Measurements from ENCODE around the gene SLC22A31. TPM values are rescaled to one million over a fixed set of nuclear protein-coding genes. Genes with fewer than 3 reads are reported as not detected.
"Not testable (repeated sequence)": the region's sequence is repeated elsewhere in the genome, so short reads cannot be mapped to it uniquely, and the experiment has no call there.

Gene SLC22A31
- polyA plus RNA-seq, 3 donors: 0.26 to 0.75 (median 0.39) TPM

DNA sequence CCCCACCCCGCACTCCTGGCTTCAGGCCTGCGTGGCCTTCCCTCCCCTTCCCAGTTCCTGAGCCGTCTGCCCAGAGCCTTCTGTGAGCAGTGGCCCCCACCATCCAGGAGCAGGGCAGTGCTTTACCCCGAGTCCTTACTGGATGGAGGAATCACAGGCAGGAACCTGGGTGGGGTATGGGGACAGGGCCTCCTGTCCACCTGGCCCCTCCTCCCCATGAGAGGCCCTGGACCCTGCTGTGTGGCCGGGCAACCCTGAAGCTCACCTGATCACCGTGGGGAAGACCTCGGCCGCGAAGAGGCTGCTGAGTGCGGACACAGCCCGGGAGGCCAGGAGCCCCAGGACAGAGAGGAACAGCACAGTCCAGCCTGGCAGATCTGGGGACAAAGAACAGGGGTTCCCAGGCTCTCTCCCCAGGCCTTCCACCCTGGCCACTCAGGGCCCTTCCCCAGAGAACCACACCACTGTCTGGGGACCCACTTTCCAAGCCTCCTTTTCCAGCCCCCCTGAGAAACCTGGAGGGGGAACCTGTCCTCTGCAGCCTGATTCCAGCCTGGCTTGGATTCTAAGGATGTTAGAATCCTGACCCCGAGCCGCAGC is 3.2 kb downstream of the SLC22A31 start:
- no peak for DNase-seq (ENCODE audit: extremely low read depth in 1 of 11, low read depth in 9 of 11, low spot score in 4 of 11)

DNA sequence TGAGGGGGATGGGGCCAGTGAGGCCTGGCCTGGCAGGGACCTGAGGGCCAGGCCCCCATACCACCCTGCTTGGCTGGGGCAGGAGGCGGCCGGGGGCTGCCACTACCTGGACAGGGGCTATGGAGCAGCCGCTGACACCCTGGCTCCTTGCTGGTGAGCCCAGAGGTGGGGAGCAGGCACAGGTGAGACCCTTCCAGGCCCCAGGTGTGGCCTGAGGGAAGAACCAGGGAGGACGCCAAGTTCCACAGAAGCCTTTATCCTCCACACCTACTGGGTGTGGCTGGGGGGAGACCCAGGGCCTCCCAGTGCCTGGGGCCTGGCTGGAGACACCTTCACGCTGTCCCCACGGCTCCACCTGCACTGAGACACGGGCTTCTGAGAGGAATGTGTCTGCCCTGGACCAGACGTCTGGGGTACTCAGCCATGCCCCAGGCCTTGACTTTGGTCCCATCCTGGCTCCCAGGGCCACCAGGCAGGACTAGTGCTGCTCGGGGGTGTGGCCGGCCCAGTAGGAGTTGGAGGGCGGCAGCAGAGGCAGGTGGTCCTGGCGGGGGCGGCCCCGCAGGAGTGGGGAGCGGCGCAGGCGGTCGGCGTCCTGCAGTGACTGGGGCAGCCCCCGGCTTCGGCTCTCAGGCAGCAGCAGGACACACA is 4.7 kb downstream of the SLC22A31 start:
- no peak for DNase-seq (ENCODE audit: extremely low read depth in 1 of 11, low read depth in 9 of 11, low spot score in 4 of 11)

DNA sequence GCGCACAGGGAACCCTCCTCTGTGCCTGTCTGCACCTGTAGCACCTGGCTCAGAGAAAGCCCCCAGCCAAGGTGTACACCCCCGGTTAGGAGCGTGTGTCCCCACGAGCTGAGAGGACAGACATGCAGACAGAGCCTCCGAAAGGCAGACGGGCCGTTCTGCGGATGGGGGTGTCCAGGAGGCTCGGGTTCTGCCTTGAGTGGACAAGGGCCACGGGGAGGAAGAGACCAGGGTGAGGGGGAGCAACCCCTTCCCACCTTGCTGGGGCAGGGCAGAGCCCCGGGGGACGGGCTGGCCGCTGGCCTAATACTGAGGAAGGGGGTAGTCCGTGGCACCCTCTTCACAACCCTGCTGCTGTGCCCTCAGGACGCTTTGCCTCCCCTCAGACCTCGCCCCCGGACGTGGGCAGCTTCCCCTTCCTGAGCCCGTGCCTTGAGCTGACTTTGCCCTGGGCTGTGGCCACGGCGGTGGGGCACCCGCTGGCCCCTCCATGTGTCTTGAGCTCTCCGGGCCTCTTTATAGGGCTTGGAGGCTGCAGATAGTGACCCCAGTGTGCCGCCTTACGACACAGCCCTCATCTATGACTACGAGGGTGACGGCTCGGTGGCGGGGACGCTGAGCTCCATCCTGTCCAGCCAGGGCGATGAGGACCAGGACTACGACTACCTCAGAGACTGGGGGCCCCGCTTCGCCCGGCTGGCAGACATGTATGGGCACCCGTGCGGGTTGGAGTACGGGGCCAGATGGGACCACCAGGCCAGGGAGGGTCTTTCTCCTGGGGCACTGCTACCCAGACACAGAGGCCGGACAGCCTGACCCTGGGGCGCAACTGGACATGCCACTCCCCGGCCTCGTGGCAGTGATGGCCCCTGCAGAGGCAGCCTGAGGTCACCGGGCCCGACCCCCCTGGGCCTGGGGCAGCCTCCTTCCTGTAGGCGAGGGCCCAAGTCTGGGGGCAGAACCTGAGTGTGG is 5.7 kb downstream of the SLC22A31 start:
- no peak for DNase-seq (ENCODE audit: extremely low read depth in 1 of 11, low read depth in 9 of 11, low spot score in 4 of 11)

DNA sequence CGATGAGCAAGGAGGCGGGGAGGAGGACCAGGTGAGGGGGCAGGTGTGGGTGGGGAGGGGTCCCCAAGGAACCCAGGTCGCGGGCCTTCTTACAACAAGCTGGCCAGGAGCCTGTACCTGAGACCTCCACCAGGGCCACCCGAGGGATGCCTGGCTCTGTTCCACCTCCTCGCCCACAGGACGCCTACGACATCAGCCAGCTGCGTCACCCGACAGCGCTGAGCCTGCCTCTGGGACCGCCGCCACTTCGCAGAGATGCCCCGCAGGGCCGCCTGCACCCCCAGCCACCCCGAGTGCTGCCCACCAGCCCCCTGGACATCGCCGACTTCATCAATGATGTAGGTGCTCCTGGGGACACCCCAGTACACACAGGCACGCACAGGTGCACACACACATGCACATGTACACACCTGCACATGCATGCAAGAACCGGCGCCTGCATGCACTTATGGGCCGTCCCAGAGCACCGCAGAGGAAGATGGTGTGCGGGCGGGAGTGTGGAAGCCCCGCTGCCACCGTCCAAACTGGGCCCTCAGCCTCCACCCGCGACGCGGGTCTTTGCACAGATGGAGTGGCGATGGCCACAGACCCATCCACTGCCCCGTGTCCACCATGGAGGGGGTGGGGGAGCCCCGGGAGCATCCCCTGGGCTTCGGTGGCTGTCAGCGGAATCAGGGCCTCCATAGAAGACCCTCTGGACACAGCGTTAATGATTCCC is 6.6 kb downstream of the SLC22A31 start:
- DNase-seq (ENCODE audit: extremely low read depth in 1 of 11, low read depth in 9 of 11, low spot score in 4 of 11): no peak

DNA sequence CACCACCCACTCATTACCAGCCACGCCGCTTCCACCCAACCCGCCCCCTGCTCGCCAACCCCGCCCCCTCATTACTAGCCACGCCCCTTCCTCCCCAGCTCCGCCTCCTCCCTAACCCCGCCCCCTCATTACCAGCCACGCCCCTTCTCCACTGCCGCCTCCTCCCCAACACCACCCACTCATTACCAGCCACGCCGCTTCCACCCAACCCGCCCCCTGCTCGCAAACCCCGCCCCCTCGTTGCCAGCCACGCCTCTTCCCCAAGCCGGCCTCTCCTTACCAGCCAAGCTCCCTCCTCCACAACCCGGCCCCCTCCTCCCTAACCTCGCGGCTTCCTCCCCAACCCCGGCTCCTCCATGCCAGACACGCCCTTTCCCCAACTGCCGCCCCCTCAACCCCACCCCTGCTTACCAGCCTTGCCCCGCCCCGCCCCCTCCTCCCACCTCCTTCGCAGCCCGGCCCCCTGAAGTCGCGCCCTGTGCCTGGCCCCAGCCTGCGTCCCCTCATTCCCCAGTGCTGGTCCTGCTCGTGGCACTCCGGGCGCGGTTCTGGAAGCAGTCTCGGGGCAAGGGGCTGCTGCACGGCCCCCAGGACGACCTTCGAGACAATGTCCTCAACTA is 7.3 kb downstream of the SLC22A31 start:
- DNase-seq (ENCODE audit: extremely low read depth in 1 of 11, low read depth in 9 of 11, low spot score in 4 of 11): no peak

DNA sequence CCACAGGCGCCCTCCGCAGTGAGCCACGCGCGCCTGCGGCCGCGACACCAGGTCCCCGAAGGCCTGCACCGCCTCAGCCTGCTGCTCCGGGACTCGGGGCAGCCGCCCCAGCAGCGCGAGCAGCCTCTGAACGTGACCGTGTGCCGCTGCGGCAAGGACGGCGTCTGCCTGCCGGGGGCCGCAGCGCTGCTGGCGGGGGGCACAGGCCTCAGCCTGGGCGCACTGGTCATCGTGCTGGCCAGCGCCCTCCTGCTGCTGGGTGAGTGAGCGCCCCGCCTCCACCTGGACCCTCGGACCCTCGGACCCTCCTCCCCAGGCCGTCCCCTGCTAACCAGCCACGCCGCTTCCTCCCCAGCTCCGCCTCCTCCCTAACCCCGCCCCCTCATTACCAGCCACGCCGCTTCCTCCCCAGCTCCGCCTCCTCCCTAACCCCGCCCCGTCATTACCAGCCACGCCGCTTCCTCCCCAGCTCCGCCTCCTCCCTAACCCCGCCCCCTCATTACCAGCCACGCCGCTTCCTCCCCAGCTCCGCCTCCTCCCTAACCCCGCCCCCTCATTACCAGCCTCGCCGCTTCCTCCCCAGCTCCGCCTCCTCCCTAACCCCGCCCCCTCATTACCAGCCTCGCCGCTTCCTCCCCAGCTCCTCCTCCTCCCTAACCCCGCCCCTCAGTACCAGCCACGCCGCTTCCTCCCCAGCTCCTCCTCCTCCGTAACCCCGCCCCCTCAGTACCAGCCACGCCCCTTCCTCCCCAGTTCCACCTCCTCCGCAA is 8.0 kb downstream of the SLC22A31 start:
- peak in 1 of 11 donors; percentile 41 for DNase-seq (ENCODE audit: extremely low read depth in 1 of 11, low read depth in 9 of 11, low spot score in 4 of 11)

DNA sequence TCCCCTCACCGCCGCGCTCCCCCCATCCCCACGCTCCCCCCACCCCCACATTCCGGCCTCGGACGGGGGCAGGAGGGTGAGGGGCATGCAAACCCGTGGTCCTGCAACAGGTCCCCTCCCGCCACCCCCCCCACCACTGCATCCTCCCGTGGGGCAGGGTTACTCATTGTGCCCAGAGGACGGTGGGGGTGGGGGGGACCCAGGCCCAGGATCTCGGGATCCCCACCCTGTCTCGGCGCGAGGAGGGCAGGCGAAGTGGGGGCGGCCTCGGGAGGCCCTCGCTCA is 8.5 kb downstream of the SLC22A31 start:
- no peak for DNase-seq (ENCODE audit: extremely low read depth in 1 of 11, low read depth in 9 of 11, low spot score in 4 of 11)

DNA sequence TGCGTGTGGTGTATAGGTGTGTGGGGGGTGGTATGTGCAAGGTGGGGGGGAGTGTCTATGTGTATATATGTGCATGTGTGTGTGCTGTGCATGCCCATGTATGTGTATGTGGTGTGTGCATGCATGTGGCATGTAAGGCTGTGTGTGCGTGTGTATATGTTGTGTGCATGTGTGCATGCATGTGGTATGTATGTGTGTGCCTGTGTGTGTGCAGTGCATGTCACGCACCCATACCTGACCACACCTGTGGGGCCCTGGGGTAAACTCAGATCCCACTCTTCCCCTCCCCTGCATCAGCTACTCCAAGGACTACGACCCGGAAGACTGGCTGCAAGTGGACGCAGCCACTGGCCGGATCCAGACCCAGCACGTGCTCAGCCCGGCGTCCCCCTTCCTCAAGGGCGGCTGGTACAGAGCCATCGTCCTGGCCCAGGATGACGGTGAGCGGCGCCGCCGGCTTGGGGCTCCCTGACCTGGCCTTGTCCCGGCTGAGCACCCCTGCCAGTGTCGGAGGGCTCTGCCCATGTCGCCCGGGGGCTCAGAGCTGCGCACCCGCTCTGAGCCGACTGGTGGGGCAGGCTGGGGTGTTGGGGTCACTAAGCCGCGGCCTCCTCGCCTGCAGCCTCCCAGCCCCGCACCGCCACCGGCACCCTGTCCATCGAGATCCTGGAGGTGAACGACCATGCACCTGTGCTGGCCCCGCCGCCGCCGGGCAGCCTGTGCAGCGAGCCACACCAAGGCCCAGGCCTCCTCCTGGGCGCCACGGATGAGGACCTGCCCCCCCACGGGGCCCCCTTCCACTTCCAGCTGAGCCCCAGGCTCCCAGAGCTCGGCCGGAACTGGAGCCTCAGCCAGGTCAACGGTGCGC is 9.1 kb downstream of the SLC22A31 start:
- no peak for DNase-seq (ENCODE audit: extremely low read depth in 1 of 11, low read depth in 9 of 11, low spot score in 4 of 11)

DNA sequence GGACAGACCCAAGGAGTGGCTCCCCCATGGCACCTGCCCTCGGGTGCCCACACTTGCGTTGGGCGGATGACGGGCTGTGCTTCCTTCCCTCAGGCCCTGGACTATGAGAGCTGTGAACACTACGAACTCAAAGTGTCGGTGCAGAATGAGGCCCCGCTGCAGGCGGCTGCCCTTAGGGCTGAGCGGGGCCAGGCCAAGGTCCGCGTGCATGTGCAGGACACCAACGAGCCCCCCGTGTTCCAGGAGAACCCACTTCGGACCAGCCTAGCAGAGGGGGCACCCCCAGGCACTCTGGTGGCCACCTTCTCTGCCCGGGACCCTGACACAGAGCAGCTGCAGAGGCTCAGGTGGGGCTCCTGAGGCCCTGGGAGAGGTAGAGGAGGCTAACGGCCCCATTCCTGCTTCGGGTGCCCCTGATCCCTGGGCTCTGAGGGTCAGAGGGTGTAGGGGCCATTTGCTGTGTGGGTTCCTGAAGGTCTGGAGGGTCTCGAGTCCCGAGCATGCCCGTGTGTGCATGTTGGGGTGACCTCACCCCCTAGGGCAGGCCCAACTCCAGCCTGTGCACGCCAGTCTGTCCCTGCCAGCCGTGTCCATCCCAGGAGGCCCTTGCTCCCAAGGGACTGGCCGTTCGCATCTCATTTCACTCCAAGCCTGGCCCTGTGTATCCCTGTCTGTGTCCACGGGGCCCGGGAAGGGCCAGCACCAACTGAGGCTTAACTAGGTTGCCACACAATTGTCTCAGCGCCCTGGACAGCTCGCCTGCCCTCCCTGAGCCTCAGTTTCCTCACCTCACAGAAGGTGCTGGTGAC is 10.0 kb downstream of the SLC22A31 start:
- DNase-seq (ENCODE audit: extremely low read depth in 1 of 11, low read depth in 9 of 11, low spot score in 4 of 11): no peak

DNA sequence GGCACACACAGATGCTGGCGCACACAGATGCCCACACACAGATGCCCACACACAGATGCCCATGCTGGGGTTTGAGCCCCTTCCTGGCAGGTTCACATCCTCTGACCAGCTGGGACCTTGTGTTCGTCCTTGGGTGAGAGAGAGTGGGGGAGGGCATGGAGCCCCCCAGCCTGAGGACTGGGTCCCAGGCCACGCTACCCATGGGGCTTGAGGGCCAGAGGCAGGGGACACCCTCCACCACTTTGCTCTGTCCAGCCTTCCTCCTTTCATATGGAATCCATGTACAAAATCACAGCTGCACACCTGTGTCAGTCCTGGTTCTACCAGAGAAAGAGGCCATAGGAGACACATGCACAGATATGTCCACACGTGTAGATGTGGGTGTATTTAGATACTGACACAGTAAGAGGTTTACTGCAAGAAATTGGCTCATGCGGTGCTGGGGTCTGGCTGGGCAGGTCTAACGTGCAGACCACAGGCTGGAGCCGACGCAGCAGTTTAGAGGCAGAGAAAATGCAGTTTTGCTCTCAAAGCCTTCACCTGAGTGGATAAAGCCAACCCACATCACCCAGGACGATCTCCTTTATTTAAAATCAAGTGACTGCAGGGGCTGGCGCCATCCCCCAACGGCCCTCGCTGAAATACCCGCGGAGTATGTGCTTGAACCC is 10.8 kb downstream of the SLC22A31 start:
- DNase-seq (ENCODE audit: extremely low read depth in 1 of 11, low read depth in 9 of 11, low spot score in 4 of 11): no peak

DNA sequence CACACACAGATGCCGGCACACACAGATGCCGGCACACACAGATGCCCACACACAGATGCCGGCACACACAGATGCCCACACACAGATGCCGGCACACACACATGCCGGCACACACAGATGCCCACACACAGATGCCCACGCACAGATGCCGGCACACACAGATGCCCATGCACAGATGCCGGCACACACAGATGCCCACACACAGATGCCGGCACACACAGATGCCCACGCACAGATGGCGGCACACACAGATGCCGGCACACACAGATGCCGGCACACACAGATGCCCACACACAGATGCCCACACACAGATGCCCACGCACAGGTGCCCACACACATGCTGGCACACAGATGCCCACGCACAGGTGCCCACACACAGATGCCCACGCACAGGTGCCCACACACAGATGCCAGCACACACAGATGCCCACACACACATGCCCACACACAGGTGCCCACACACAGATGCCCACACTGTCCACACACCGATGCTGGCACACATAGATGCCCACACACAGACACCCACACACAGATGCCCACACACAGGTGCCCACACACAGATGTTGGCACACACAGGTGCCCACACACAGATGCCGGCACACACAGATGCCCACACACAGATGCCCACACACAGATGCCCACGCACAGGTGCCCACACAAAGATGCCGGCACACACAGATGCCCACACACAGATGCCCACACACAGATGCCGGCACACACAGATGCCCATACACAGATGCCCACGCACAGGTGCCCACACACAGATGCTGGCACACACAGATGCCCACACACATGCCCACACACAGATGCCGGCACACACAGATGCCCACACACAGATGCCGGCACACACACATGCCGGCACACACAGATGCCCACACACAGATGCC is 11.6 kb downstream of the SLC22A31 start:
- not testable (repeated sequence) for DNase-seq (ENCODE audit: extremely low read depth in 1 of 11, low read depth in 9 of 11, low spot score in 4 of 11)

DNA sequence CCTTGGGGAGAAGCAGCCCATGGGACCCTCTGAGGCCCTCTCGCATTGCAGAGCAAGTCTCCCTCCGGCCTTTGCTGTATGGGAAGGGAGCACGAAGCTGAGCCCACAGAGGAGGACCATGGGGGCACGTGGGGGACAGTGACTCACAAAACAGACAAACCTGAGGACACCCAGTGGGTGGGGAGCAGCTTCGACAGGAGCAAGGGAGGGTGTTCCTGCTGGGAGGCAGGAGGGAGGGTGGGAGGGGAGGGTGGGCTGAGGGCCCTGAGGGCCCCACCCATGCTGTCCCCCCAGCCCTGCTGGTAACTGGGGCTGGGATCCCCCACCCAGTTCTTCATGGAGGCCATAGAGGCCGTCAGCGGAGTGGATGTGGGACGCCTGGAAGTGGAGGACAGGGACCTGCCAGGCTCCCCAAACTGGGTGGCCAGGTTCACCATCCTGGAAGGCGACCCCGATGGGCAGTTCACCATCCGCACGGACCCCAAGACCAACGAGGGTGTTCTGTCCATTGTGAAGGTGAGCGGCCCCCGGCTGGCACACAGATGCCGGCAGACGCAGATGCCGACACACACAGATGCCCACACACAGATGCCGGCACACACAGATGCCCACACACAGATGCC is 12.5 kb downstream of the SLC22A31 start:
- DNase-seq (ENCODE audit: extremely low read depth in 1 of 11, low read depth in 9 of 11, low spot score in 4 of 11): no peak

DNA sequence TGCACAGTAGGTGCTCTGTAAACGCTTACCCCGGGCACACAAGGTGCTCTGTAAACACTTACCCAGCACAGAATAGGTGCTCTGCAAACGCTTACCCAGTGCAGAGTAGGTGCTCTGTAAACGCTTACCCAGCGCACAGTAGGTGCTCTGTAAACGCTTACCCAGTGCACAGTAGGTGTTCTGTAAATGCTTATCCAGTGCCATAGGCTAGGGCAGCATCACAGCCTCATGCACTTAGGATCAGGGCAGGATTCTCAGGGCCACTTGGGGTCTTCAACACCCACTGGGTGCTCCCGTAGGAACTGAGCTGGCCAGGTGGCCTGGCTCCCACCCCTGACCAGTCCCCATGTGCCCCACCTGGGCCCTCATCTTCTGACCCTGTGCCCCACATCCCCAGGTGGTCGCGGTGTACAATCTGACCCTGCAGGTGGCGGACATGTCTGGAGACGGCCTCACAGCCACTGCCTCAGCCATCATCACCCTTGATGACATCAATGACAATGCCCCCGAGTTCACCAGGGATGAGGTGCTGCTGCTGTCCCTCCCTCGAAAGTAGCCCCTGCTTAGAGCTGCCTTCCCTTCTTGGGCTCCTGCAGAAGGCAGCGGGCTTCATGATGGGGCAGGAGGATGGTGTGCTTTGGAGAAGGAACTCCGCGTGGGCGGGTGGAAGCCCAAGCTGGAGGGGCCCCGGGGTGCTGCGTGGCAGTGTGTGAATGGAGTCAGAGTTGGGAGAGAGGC is 13.1 kb downstream of the SLC22A31 start:
- no peak for DNase-seq (ENCODE audit: extremely low read depth in 1 of 11, low read depth in 9 of 11, low spot score in 4 of 11)

DNA sequence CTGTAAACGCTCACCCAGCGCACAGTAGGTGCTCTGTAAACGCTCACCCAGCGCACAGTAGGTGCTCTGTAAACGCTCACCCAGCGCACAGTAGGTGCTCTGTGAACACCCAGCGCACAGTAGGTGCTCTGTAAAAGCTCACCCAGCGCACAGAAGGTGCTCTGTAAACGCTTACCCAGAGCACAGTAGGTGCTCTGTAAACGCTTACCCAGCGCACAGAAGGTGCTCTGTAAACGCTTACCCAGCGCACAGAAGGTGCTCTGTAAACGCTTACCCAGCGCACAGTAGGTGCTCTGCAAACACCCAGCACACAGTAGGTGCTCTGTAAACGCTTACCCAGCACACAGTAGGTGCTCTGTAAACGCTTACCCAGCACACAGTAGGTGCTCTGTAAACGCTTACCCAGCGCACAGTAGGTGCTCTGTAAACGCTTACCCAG is 13.7 kb downstream of the SLC22A31 start:
- DNase-seq (ENCODE audit: extremely low read depth in 1 of 11, low read depth in 9 of 11, low spot score in 4 of 11): not testable (repeated sequence)

Data from renal cortex interstitium (tissue), 11 donors.